ENCODE results near the gene MRE11.

GRCh38 chr11:94449029-94449428 lies 44.6 kb downstream of the MRE11 start:
- TF ChIP-seq GATA3 (IDR thresholded peaks at IDR 0.05; ENCODE audit: low read depth, low read length) (no peak), GATA2 (IDR thresholded peaks at IDR 0.05; ENCODE audit: low read depth, low read length) (no peak)

Data from SH-SY5Y (cell line).